T47D (cell line): ENCODE results near the gene NME4.
"Not testable (repeated sequence)": the region's sequence is repeated elsewhere in the genome, so short reads cannot be mapped to it uniquely, and the experiment has no call there.

Experiments
- DNase-seq, 2 experiments: peaks; one replicate each; pipeline versions ENCODE4 v3.0.0 to v3.0.0-alpha.2; 2011 to 2012; ENCODE audit warnings: low read depth in 1 of 2, low spot score in 1 of 2
- JUND ChIP-seq: IDR thresholded peaks from 2 replicates; pipeline ENCODE4 v1.6.1; 2012; ENCODE audit warnings: low read depth
- in situ Hi-C: cut with HindIII; loops from 2 replicates; pipeline ENCODE4 v1.10.0; 2016; ENCODE audit warnings: low sequenced_read_pairs, low pct_unique_long_range_greater_than_20kb

NME4 gene

GRCh38 chr16:359067-359763 lies 37.8 kb upstream of the NME4 start:
- no peak for TF ChIP-seq JUND
- DNase-seq, result no peak
- in situ Hi-C loops, result no loop called here

DNA sequence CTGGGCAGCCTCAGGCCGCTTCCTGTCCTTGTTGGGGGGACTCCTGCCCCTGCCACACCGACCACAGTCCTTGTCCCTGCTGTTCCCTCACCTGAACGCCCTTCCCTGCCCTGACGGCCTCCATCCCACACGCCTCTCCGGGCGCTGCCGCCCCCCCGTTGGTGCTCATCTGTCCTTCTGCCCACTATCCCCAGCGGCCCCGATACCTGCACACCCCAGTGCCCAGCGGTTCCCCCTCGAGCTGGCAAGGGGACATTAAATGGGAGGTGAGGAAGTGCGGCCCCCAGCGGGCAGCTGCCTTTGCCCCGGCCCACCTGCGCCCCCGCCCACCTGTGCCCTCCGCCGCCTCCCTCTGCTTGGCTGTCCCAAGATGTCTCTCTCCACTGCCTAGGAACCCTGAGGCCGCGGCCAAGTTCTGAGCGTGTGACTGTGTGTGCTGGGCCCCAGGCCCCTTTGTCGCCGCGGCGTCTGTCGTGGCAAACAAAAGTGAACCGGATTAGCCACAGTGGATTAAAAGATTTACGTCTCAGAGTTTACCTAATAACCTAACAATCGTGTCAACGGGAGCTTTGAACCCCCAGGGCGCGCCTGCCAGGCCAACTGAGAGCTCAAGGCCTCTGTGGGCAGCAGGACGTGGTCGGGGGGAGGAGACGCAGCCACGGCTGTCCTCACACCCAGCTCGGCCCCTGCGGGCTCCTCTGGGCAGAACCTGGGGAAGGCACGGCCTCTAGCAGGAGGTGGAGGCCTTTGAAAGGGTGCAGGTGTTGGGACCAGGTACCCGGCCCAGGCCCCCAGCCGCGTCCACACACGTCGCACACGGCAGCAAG lies 36.9 kb upstream of the NME4 start:
- DNase-seq, result no peak
- TF ChIP-seq JUND, result no peak
- in situ Hi-C loops, result no loop called here

DNA sequence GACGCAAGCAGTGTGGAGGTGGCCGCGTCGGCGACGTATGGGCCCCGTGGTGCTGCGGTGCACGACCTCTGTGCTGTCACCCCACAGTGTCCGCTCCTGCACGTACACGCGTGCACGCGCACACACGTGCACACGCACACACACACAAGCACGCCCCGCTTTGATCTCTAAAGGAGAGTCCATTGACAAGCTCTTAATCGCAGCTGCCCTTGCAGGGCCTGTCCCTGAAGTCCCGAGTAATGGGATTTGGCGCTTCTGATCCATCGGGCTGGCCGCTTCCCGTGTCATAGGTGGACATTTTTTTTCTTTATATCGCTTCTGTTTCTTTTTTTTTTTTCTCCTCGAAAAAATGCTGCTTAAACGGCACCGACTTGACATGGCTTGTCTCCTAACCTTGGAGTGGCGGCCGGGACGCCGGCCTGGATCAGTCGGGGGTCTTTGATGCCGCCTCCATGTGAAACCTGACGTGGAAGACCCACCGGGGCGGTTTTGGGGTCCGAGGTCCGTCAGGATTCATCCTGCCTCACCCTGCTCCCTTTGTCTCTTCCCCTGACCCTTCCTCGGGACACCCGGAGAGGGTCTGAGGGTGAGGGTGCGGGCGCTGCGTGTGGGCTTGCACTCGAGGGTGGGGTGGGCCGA lies 36.2 kb upstream of the NME4 start:
- in situ Hi-C loops, result no loop called here
- no peak for TF ChIP-seq JUND
- DNase-seq, result no peak

GRCh38 chr16:361341-361871 lies 35.6 kb upstream of the NME4 start:
- in situ Hi-C loops, result no loop called here
- DNase-seq, result no peak
- TF ChIP-seq JUND, result no peak

- DNase-seq, result peak; percentile 91 to 97
- in situ Hi-C loops, result no loop called here
- no peak for TF ChIP-seq JUND
Observed at GRCh38 chr16:361872-362701, 34.9 kb upstream of the NME4 start.

- in situ Hi-C loops, DNase-seq: not testable (repeated sequence)
Observed at GRCh38 chr16:362702-362999, 34.3 kb upstream of the NME4 start.

- no peak for DNase-seq
- TF ChIP-seq JUND, result no peak
- in situ Hi-C loops, result no loop called here
Observed at GRCh38 chr16:363110-363765, 33.8 kb upstream of the NME4 start.

- DNase-seq, result no peak
- in situ Hi-C loops, result no loop called here
- no peak for TF ChIP-seq JUND
Observed at GRCh38 chr16:363766-364490, 33.1 kb upstream of the NME4 start.

DNA sequence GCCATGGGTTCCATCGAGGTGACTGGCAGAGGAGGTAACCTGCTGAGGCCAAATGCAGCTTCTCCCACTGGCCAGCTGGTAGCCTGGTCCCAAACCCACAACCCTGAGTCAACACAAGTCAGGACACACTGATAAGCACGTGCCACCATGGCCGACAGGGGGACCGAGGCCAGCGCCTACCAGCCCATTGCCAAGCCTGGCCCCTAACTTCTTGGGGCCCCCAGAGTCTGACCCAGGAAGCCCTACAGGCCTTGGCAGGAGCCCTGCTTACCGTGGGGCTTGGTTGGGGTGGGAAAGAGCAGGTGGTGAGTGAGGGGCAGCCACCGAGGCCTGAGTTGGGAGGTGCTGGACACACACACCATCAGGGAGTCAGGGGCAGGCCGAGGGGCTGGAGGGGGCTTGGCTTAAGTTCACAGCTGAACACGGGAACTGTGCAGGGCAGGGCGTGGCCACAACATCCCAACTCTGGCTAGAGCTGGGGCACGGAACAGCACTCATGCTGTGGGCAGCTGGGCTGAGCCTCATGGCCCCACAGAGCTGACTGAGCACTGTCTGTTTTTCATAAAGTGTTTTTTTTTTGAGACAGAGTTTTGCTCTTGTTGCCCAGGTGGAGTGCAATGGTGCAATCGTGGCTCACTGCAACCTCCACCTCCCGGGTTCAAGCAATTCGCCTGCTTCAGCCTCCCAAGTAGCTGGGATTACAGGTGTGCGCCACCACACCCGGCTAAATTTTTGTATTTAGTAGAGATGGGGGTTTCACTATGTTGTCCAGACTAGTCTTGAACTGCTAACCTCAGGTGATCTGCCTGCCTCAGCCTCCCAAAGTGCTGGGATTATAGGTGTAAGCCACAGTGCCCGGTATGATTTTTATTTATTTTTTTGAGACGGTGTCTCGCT lies 32.2 kb upstream of the NME4 start:
- no peak for DNase-seq
- no peak for TF ChIP-seq JUND
- in situ Hi-C loops, result no loop called here

DNA sequence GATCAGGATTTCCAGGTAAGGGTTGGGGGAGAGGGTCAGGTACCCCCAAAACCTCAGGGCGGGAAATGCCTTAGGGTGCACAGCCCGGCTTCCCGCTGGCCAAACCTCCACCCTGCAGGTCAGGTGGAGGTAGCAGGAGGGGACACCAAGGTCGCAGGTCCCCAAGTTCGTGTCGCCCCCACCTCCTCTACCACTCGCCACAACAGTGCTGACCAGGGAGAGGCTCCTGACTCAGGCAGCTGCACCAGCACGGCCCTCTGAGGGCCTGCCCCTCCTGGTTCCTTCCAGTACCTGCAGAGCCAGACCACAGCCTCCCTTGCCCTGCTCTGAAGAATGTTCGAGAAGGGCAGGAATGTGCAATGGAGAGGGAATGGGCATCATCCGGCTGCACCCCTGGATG lies 30.5 kb upstream of the NME4 start:
- no peak for TF ChIP-seq JUND
- in situ Hi-C loops, result no loop called here
- no peak for DNase-seq
